Progenitor cell of endocrine pancreas (in vitro differentiated cells): ENCODE data around the gene GOLIM4. TPM values are rescaled to one million over a fixed set of nuclear protein-coding genes. Genes with fewer than 3 reads are reported as not detected.
"Not testable (repeated sequence)": the region's sequence is repeated elsewhere in the genome, so short reads cannot be mapped to it uniquely, and the experiment has no call there.

ENCODE experiments used
- DNase-seq: peaks from one replicate; pipeline ENCODE4 v3.0.0; 2021; ENCODE audit warnings: low spot score; ENCODE audit not compliant: unreplicated experiment
- H3K27ac Mint-ChIP-seq: 2 replicates; pipeline ENCODE4 v1.8.0; 2021; ENCODE audit warnings: mild to moderate bottlenecking, moderate library complexity, mixed read lengths
- H3K27me3 Mint-ChIP-seq: 2 replicates; pipeline ENCODE4 v1.8.0; 2021; ENCODE audit warnings: mixed read lengths
- H3K36me3 Mint-ChIP-seq: 2 replicates; pipeline ENCODE4 v1.8.0; 2022; ENCODE audit warnings: mixed read lengths; ENCODE audit not compliant: insufficient read depth
- H3K4me1 Mint-ChIP-seq: 2 replicates; pipeline ENCODE4 v1.8.0; 2021; ENCODE audit warnings: low read depth, mixed read lengths
- H3K4me3 Mint-ChIP-seq: 2 replicates; pipeline ENCODE4 v1.8.0; 2021; ENCODE audit warnings: low read depth, mild to moderate bottlenecking, moderate library complexity, mixed read lengths
- H3K9me3 Mint-ChIP-seq: 2 replicates; pipeline ENCODE4 v1.8.0; 2021; ENCODE audit warnings: low read depth, mixed read lengths
- long read RNA-seq: library from polyadenylated mRNA; unstranded; transcript quantifications from one replicate; pipeline ENCODE4 v2.0.0, GENCODE V29; 2020
- total RNA-seq: library from RNA; stranded (reverse); gene quantifications from 2 replicates; pipeline ENCODE4 v1.2.1, GENCODE V29; 2021
- TF ChIP-seq, protein P1 (sequence below): fragments of 200-600 bp; sonication (generic); IDR thresholded peaks from one replicate; pipeline ENCODE4 v1.5.0; 2021; ENCODE audit warnings: antibody characterized with exemption, mild to moderate bottlenecking; ENCODE audit not compliant: unreplicated experiment

Gene GOLIM4, protein sequence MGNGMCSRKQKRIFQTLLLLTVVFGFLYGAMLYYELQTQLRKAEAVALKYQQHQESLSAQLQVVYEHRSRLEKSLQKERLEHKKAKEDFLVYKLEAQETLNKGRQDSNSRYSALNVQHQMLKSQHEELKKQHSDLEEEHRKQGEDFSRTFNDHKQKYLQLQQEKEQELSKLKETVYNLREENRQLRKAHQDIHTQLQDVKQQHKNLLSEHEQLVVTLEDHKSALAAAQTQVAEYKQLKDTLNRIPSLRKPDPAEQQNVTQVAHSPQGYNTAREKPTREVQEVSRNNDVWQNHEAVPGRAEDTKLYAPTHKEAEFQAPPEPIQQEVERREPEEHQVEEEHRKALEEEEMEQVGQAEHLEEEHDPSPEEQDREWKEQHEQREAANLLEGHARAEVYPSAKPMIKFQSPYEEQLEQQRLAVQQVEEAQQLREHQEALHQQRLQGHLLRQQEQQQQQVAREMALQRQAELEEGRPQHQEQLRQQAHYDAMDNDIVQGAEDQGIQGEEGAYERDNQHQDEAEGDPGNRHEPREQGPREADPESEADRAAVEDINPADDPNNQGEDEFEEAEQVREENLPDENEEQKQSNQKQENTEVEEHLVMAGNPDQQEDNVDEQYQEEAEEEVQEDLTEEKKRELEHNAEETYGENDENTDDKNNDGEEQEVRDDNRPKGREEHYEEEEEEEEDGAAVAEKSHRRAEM
- 38.7 and 41.8 TPM in 2 replicates for total RNA-seq
- long read RNA-seq, full-length matches to known transcripts = 5 of 74 reads
- long read RNA-seq, partial matches to known transcripts = 63 of 74 reads
- long read RNA-seq, other reads (novel, unspliced or antisense) = 6 of 74 reads

DNA sequence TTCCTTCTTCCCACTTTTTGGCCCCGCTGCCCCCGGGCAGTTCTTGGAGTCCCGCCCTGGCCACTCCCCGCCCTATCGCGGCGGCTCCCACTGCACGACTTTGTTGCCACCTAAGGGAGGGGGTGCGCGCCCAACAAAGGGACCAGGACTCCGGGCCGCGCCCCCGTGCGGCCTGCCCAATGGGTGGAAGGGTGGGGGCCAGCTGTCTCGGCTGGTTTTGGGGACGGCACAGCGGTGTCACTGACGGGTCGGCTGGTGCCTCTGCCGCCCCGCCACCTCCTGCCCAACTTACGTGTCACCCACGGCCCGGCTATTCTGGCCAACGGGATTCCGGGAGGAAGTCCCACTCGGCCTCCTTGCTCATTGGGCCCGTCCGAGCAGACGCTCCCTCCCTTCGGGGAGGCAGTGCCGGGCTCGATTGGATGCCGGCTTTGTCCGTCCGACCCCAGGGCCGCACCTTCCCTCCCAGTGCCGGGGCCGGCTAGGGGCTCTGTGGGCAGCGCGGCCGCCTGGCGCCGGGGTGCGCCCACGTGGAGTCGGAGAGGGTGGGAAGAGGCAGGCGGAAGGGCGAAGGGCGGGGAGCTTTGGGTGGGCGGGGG is at the start of gene GOLIM4:
Gene GOLIM4, minus strand, starts transcription at position 314 of the 599 bp plus-strand sequence. CDS start 639 bp downstream, outside the sequence.
- Mint-ChIP-seq H3K27me3 (no peaks in the 10 kb centered on the region), H3K27ac (peak within 1 kb of the TSS; percentile 96), H3K4me3 (peak within 1 kb of the TSS; percentile 83), H3K9me3 (no peaks in the 10 kb centered on the region), H3K36me3 (no peaks in the 10 kb centered on the region), H3K4me1 (peaks cover 35% of the 10 kb centered on the region)
- peak; percentile 91 for DNase-seq
- TF ChIP-seq, protein P1, sequence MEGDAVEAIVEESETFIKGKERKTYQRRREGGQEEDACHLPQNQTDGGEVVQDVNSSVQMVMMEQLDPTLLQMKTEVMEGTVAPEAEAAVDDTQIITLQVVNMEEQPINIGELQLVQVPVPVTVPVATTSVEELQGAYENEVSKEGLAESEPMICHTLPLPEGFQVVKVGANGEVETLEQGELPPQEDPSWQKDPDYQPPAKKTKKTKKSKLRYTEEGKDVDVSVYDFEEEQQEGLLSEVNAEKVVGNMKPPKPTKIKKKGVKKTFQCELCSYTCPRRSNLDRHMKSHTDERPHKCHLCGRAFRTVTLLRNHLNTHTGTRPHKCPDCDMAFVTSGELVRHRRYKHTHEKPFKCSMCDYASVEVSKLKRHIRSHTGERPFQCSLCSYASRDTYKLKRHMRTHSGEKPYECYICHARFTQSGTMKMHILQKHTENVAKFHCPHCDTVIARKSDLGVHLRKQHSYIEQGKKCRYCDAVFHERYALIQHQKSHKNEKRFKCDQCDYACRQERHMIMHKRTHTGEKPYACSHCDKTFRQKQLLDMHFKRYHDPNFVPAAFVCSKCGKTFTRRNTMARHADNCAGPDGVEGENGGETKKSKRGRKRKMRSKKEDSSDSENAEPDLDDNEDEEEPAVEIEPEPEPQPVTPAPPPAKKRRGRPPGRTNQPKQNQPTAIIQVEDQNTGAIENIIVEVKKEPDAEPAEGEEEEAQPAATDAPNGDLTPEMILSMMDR = no peak

DNA sequence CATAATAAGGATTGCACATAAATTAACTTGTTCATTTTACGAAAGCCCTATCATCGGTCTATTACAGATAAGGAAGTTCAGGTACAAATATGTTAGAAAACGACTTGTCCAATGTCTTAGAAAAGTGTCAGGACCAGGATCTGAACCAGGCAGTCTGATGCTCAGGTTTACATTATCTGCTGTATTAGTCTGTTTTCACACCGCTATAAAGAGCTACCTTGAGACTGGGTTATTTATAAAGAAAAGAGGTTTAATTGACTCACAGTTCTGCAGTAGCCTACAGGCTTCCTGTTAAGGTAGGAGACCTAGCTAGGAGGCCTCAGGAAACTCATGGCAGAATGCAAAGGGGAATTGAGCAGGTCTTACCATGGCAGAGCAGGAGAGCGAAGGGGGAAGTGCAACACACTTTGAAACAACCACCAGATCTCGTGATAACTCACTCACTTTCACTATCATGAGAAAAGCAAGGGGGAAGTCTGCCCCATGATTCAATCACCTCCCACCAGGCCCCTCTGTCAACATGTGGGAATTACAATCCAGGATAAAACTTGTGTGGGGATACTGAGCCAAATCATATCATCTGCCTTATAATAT is 45.8 kb upstream of the GOLIM4 start:
- no peak overlapping the region for H3K4me3 Mint-ChIP-seq
- H3K27ac Mint-ChIP-seq = no peak overlapping the region
- H3K9me3 Mint-ChIP-seq = no peaks in the 10 kb centered on the region
- TF ChIP-seq, protein P1 = no peak
- no peak for DNase-seq
- no peaks in the 10 kb centered on the region for H3K36me3 Mint-ChIP-seq
- no peaks in the 10 kb centered on the region for H3K4me1 Mint-ChIP-seq
- H3K27me3 Mint-ChIP-seq = no peaks in the 10 kb centered on the region

DNA sequence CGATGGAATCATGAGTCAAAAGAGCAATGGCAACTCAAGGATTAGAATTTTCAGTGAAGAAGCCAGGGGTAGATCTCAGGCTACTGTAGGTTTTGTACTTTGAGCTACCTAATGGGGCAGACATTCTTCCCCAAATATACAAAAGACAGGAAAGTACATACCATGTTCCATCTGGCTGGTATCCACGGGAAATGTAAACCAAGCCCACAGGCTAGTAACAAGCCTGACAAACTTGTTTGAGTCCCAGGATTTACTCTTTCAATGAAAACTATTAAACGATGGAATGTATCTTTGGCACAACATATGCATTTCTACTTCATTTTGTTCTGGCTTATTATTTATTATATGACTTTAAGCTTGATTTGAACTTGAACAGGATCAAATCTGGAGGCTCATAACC is 44.2 kb upstream of the GOLIM4 start:
- Mint-ChIP-seq H3K36me3 (no peaks in the 10 kb centered on the region), H3K4me3 (no peak overlapping the region), H3K27ac (no peak overlapping the region), H3K4me1 (no peaks in the 10 kb centered on the region), H3K27me3 (no peaks in the 10 kb centered on the region), H3K9me3 (no peaks in the 10 kb centered on the region)
- DNase-seq = no peak
- TF ChIP-seq, protein P1 = no peak

DNA sequence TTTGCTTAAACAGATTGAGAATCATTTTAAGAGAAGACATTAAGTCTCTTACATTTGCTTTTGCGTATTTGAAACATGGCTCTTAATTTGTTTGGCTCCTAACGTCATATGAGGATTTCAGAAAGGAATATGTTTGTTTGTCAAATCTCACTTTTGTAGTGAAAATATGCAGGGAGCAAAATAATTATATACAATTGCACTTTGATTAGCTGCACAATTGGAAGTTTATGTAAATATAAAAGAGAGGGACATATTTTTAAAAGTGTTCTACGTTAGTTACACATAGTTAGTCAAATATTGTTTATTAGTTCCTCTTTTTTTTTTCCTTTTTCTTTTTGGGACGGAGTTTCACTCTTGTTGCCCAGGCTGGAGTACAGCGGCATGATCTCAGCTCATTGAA is 42.7 kb upstream of the GOLIM4 start:
- Mint-ChIP-seq H3K27me3 (no peaks in the 10 kb centered on the region), H3K36me3 (no peaks in the 10 kb centered on the region), H3K9me3 (no peaks in the 10 kb centered on the region), H3K4me1 (no peaks in the 10 kb centered on the region), H3K4me3 (no peak overlapping the region), H3K27ac (no peak overlapping the region)
- TF ChIP-seq, protein P1 = no peak
- no peak for DNase-seq

DNA sequence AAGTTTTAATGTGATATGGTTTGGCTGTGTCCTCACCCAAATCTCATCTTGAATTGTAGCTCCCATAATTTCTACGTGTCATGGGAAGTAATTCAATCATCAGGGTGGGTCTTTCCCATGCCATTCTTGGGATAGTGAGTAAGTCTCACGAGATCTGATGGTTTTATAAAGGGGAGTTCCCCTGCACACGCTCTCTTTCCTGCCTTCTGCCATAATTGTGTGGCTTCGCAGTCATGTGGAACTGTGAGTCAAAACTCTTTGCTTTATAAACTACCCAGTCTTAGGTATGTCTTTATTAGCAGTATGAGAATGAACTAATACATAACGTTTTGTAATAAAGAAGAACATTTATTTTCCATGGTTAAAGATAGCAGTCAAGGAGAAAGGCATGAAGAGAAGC is 39.2 kb upstream of the GOLIM4 start:
- no peaks in the 10 kb centered on the region for H3K27me3 Mint-ChIP-seq
- H3K4me3 Mint-ChIP-seq = no peak overlapping the region
- TF ChIP-seq, protein P1 = no peak
- DNase-seq = no peak
- no peaks in the 10 kb centered on the region for H3K9me3 Mint-ChIP-seq
- no peaks in the 10 kb centered on the region for H3K36me3 Mint-ChIP-seq
- H3K27ac Mint-ChIP-seq = no peak overlapping the region
- no peaks in the 10 kb centered on the region for H3K4me1 Mint-ChIP-seq

DNA sequence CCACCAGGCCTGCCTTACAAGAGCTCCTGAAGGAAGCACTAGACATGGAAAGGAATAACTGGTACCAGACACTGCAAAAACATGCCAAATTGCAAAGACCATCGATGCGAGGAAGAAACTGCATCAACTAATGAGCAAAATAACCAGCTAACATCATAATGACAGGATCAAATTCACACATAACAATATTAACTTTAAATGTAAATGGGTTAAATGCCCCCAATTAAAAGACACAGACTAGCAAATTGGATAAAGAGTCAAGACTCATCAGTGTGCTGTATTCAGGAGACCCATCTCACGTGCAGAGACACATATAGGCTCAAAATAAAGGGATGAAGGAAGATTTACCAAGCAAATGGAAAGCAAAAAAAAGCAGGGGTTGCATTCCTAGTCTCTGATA is 34.5 kb upstream of the GOLIM4 start:
- not testable (repeated sequence) for H3K36me3 Mint-ChIP-seq, H3K4me1 Mint-ChIP-seq, H3K27me3 Mint-ChIP-seq, H3K4me3 Mint-ChIP-seq, H3K27ac Mint-ChIP-seq, DNase-seq
- H3K9me3 Mint-ChIP-seq = peaks cover 21% of the 10 kb centered on the region

DNA sequence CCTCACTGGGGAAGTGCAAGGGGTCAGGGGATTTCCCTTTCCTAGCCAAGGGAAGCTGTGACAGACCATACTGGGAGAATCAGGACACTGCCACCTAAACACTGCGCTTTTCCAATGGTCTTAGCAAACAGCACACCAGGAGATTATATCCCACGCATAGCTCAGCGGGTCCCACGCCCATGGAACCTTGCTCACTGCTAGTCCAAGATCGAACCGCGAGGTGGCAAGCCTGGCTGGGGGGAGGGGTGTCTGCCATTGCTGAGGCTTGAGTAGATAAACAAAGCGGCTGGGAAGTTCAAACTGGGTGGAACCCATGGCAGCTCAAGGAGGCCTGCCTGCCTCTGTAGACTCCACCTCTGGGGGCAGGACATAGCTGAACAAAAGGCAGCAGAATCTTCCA is 32.7 kb upstream of the GOLIM4 start:
- not testable (repeated sequence) for H3K27me3 Mint-ChIP-seq, DNase-seq, H3K27ac Mint-ChIP-seq, H3K4me1 Mint-ChIP-seq, H3K4me3 Mint-ChIP-seq, H3K36me3 Mint-ChIP-seq
- peaks cover 21% of the 10 kb centered on the region for H3K9me3 Mint-ChIP-seq
